Endometrial microvascular endothelial cells (primary cell): Measurements from ENCODE around the gene ZBTB5. TPM values are rescaled to one million over a fixed set of nuclear protein-coding genes. Genes with fewer than 3 reads are reported as not detected.
"Not testable (repeated sequence)": the region's sequence is repeated elsewhere in the genome, so short reads cannot be mapped to it uniquely, and the experiment has no call there.

ENCODE experiments used
- in situ Hi-C: cut with HindIII; loops from 2 replicates; pipeline ENCODE4 v1.10.0; 2017; ENCODE audit warnings: low sequenced_read_pairs, low pct_unique_long_range_greater_than_20kb; ENCODE audit errors: inconsistent ontology term
- total RNA-seq: library from RNA; depleted of rRNA; stranded (reverse); fragments of >200 nt; gene quantifications from one replicate; pipeline ENCODE4 v1.2.3, GENCODE V29; 2015; ENCODE audit errors: inconsistent ontology term

The ZBTB5 gene
- total RNA-seq, 1 donor from 2014 or later = 7.1 TPM

GRCh38 chr9:37495571-37495970 is 30.3 kb upstream of the ZBTB5 start:
- in situ Hi-C loops = no loop called here

DNA sequence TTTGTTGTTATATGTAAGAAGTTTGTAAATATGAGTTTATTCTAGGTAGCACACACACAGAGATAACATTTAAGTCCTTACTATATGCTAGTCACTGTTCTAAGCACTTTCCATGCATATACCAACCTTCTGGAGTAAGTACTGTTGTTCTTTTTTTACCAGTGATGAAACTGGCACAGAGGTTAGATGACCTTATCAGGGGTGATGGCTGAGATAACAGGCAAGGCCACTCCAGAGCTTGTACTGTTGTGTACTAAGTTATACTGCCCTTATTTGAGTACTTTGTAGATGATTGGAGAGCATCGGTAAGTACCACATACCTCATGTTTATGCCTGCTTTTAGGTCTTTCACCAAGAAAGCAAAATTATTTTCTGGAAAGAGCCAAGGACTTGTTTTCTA is 26.7 kb upstream of the ZBTB5 start:
- in situ Hi-C loops = no loop called here

- in situ Hi-C loops = no loop called here
Observed at GRCh38 chr9:37486616-37487548, 21.6 kb upstream of the ZBTB5 start.

- in situ Hi-C loops = no loop called here
Observed at GRCh38 chr9:37486256-37486615, 21.0 kb upstream of the ZBTB5 start.

DNA sequence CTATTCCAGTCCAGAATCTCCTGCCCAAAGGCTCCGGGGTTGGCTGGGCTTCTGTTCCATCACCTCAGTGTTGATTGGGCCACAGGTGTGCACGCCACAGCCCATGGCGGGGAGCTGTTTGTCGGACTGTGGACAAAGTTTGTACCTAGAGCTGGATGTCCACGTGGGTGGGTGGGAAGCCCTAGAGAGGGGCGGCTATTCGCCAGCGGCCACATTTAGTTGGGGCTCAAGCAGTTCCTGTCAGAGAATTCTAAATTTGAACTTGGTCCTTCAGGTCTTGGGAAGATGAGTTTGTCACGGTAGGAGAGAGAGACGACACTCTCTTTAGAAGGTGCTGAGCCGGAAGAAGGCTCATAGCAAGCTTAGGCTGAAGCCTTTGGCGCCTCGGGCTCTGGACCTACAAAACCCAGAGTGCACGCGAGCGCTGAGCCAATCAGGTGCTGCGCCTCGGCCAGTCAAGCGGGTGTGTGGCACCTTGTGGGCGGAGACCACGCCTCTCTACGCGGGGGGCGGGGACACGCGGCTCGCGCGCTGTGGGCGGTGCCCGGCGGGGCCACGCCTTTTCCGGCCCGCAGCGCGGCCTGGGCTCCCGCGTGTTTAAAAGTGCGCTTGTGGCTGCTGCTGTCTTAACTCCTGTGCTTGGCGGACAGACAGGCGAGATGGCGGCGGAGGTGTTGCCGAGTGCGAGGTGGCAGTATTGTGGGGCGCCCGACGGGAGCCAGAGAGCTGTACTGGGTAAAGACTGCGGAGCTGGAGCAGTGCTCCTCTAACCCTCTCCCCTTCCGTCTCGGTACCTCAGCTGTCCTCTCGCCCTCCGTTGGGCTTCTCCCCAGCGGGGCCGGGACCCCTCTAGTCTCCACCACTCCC is 20.4 kb upstream of the ZBTB5 start, which contains the start of gene POLR1E:
POLR1E (plus strand) TSS at position 560 of the 867 bp plus-strand sequence; CDS start at position 660, 100 bp downstream.
- in situ Hi-C loops = no loop called here

- in situ Hi-C loops = no loop called here
Observed at GRCh38 chr9:37480759-37481158, 15.5 kb upstream of the ZBTB5 start.

GRCh38 chr9:37477987-37478619 is 12.9 kb upstream of the ZBTB5 start:
- in situ Hi-C loops = not testable (repeated sequence)

GRCh38 chr9:37477443-37477842 is 12.2 kb upstream of the ZBTB5 start:
- in situ Hi-C loops = not testable (repeated sequence)

GRCh38 chr9:37476930-37477329 is 11.7 kb upstream of the ZBTB5 start:
- in situ Hi-C loops = no loop called here

DNA sequence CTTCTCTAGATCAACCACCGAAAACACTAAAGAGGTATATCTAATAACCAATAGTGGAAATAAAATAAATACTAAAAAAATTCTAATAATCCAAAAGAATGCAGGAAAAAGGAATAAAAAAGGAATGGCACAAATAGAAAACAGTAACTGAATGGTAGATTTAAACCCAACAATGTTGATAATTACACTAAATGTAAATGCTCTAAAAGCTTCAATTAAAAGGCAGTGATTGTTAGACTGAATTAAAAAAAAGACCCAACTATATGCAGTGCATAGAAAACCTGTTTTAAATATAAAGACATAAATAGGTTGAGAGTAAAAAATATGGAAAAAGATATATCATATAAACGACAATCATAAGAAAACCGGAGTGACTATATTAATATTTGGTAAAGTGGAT is 9.2 kb upstream of the ZBTB5 start:
- in situ Hi-C loops = no loop called here

DNA sequence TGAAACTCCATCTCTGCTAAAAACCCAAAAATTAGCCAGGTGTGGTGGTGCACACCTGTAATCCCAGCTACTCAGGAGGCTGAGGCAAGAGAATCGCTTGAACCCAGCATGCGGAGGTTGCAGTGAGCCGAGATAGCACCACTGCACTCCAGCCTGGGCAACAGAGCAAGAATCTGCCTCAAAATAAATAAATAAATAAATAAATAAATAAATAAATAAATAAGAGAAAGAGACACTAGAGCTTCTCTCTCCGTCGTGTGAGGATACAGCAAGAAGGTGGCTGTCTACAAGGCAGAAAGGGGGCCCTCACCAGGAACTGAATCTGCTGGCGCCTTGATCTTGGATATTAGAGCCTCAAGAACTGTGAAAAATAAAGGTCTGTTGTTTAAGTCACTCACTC is 8.7 kb upstream of the ZBTB5 start:
- in situ Hi-C loops = not testable (repeated sequence)

- in situ Hi-C loops = no loop called here
Observed at GRCh38 chr9:37471942-37472684, 6.9 kb upstream of the ZBTB5 start.

DNA sequence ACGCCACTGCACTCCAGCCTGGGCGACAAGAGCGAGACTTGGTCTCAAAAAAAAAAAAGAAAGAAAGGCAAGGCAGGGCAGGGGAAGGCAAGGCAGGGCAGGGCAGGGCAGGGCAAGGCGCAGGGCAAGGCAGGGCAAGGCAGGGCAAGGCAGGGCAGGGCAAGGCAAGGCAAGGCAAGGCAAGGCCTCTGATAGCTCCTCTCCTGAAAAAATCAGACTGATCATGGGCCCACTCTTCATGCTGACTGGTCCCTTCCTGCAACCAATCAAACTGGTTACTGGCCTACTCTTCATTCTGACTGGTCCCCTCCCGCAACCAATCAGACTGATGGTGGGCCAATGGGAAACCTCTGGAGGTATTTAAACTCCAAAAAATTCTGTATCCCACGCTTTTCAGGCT is 3.4 kb upstream of the ZBTB5 start:
- in situ Hi-C loops = no loop called here

DNA sequence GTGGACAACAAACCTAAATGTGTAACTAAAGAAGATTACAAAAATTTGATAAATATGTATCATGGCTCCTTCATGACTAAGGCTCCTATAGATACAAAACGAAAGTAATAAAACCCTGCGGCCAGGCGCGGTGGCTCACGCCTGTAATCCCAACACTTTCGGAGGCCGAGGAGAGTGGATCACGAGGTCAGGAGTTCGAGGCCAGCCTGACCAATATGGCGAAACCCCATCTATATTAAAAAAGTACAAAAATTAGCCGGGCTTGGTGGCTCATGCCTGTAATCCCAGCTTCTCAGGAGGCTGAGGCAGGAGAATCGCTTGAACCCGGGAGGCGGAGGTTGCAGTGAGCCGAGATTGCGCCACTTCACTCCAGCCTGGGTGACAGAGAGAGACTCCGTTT is 2.3 kb upstream of the ZBTB5 start:
- in situ Hi-C loops = not testable (repeated sequence)

GRCh38 chr9:37466037-37466709 is 923 bp upstream of the ZBTB5 start:
- in situ Hi-C loops = no loop called here

- in situ Hi-C loops = no loop called here
Observed at GRCh38 chr9:37464426-37465248, 613 bp downstream of the ZBTB5 start.

DNA sequence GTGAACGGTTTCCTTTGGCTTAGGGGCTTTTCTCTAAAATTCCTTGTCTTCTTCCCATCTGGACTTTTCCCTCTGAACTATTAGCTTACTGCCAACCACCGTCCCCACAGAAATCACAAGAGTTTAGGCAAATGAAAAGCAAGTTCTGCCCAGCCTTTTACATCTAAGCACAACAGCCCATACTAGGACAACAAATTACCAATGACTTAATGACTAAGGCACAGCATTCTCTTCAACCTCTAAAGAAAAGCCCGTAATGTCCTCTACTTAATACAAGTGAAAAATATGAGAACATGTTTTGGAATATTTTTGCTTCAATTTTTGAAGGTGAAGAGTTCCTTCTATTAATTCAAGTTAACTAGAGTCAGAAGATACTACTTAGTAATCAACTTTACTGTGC is 1.2 kb downstream of the ZBTB5 start:
- in situ Hi-C loops = no loop called here
